Upper lobe of right lung (tissue), 1 donor: ENCODE measurements around the gene PARD3B. TPM values are rescaled to one million over a fixed set of nuclear protein-coding genes. Genes with fewer than 3 reads are reported as not detected.

Experiments used
- ATAC-seq: fragments of 200-7000 bp; cut with Tn5 transposase; one replicate; pipeline ENCODE4 v1.9.1; 2020; ENCODE audit warnings: mild to moderate bottlenecking, moderate library complexity
- DNase-seq: peaks from one replicate; pipeline ENCODE4 v3.0.0-alpha.2; 2020
- H3K27ac ChIP-seq: fragments of 200-600 bp; one replicate; pipeline ENCODE4 v1.8.0; 2022
- H3K27me3 ChIP-seq: fragments of 200-600 bp; one replicate; pipeline ENCODE4 v1.8.0; 2022; ENCODE audit warnings: mild to moderate bottlenecking
- H3K36me3 ChIP-seq: fragments of 200-600 bp; one replicate; pipeline ENCODE4 v1.8.0; 2022
- H3K4me1 ChIP-seq: fragments of 200-600 bp; one replicate; pipeline ENCODE4 v1.8.0; 2022
- H3K4me3 ChIP-seq: fragments of 200-600 bp; one replicate; pipeline ENCODE4 v1.8.0; 2022; ENCODE audit warnings: mild to moderate bottlenecking
- H3K9me3 ChIP-seq: fragments of 200-600 bp; one replicate; pipeline ENCODE4 v1.8.0; 2022
- intact Hi-C: fragments of 100-400 bp; cut with DNase I; formaldehyde crosslinking; loops from one replicate; pipeline ENCODE4 v1.11.0; 2022
- total RNA-seq: library from RNA; stranded (reverse); fragmentation: NEBNext Ultra II Directional; extraction: Animal tissue kit (Norgen Biotek cat#: 25700); gene quantifications from one replicate; pipeline ENCODE4 v1.2.1, GENCODE V29; 2021
- TF ChIP-seq, protein P1 (sequence below): fragments of 200-600 bp; IDR thresholded peaks from one replicate; pipeline ENCODE4 v1.8.0; 2022; ENCODE audit warnings: antibody characterized with exemption
- donor health status: DM: no; HTN: yes; CAD: no; lungs with severe emphysema.

The PARD3B gene
- total RNA-seq, 1 donor from 2014 or later: 32.5 TPM

DNA sequence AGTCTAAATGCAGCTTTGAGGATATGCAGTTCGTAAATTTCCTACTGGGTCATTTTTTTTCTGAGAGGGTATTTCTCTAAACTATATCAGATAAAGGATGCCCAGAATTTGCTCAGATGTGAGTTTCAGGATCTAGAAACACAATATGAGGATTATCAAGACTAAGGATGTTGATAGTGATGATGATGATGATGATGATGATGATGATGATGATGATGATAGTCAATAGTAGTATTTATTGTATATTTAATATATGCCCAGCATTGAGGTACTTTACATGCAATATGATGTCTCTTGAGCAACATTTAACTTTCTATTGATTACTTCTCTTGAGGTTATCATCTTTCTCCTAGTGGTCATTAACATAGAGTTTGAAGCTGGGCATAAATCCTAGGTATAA is 914.9 kb downstream of the PARD3B start:
- no peak overlapping the region for H3K4me3 ChIP-seq
- intact Hi-C loops: no loop called here

DNA sequence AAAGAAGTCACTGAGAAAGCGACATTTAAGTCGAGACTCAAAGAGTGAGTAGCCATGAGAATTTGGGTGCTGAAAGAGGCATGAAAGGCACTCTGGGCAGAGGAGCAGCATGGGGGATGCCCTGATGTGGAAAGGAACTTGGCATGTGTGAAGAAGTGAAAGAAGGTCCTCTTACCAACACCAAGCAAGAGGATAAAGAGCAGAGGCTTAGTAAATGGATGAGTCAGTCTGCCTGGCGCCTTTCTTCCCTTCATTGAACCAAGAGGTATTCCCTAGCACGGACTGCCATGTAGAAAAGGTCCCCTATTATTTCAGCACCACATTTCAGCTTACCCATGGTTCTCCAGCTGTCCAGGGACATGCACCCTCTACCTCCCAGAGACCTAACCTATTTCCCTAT is 915.9 kb downstream of the PARD3B start:
- Histone ChIP-seq H3K4me1 (no peaks in the 10 kb centered on the region), H3K27ac (no peak overlapping the region), H3K4me3 (no peak overlapping the region), H3K27me3 (no peaks in the 10 kb centered on the region), H3K9me3 (no peaks in the 10 kb centered on the region), H3K36me3 (no peaks in the 10 kb centered on the region)
- ATAC-seq: no peak
- no peak for DNase-seq
- TF ChIP-seq, protein P1, sequence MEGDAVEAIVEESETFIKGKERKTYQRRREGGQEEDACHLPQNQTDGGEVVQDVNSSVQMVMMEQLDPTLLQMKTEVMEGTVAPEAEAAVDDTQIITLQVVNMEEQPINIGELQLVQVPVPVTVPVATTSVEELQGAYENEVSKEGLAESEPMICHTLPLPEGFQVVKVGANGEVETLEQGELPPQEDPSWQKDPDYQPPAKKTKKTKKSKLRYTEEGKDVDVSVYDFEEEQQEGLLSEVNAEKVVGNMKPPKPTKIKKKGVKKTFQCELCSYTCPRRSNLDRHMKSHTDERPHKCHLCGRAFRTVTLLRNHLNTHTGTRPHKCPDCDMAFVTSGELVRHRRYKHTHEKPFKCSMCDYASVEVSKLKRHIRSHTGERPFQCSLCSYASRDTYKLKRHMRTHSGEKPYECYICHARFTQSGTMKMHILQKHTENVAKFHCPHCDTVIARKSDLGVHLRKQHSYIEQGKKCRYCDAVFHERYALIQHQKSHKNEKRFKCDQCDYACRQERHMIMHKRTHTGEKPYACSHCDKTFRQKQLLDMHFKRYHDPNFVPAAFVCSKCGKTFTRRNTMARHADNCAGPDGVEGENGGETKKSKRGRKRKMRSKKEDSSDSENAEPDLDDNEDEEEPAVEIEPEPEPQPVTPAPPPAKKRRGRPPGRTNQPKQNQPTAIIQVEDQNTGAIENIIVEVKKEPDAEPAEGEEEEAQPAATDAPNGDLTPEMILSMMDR: no peak
- intact Hi-C loops: no loop called here

More for the DNA sequence above, 914.9 kb downstream of the PARD3B start:
- TF ChIP-seq, protein P1: no peak
- H3K36me3 ChIP-seq: no peaks in the 10 kb centered on the region
- H3K4me1 ChIP-seq: no peaks in the 10 kb centered on the region
- DNase-seq (no peak), ATAC-seq (no peak)
- H3K9me3 ChIP-seq: no peaks in the 10 kb centered on the region
- no peaks in the 10 kb centered on the region for H3K27me3 ChIP-seq
- no peak overlapping the region for H3K27ac ChIP-seq

DNA sequence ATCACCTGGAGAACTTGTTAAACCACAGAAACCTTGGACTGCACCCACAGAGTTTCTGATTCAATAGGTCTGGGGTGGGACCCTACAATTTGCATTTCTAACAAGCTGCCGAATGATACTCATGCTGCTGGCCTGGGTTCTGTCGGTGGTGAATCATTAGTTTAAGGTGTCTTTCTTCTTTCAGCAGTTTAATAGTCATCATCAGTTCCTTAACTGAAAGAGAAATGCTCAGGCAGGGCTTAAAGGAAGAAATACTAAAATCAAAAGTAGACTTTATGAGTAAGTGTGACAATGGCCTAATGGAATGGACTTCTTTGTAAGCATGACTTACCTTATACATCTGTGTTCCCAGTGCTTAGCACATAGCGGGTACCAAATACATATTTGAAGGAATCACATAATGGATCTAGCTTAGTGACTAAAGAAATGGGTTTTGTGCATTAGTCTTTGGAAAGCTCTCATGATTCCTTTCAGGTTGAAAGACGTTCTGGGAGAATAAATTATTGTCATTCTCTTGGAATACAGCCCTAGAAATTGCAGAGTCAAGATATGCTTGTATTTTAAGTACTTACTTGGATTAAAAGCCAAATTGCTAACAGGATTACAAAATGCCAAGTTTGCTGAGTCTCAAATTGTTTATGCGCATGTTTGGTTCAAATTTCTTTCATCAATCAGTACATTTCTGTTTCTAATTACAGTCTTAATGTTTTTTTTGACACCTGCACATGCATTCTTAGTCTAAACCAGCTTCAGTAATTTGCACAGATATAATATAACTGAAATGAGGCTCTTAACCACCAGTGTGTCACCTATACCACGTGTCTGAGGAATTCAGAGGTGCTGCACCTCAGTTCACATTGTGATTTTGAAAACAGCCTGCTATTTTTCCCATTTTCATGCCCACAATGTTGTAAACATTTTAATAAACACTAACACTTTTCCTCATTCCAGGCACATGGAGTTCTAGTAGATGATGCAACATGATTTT is 916.7 kb downstream of the PARD3B start:
- DNase-seq (no peak), ATAC-seq (no peak)
- intact Hi-C loops: no loop called here
- no peak overlapping the region for H3K27ac ChIP-seq
- no peaks in the 10 kb centered on the region for H3K4me1 ChIP-seq
- TF ChIP-seq, protein P1: no peak
- no peaks in the 10 kb centered on the region for H3K36me3 ChIP-seq
- no peak overlapping the region for H3K4me3 ChIP-seq
- H3K9me3 ChIP-seq: no peaks in the 10 kb centered on the region
- H3K27me3 ChIP-seq: no peaks in the 10 kb centered on the region

DNA sequence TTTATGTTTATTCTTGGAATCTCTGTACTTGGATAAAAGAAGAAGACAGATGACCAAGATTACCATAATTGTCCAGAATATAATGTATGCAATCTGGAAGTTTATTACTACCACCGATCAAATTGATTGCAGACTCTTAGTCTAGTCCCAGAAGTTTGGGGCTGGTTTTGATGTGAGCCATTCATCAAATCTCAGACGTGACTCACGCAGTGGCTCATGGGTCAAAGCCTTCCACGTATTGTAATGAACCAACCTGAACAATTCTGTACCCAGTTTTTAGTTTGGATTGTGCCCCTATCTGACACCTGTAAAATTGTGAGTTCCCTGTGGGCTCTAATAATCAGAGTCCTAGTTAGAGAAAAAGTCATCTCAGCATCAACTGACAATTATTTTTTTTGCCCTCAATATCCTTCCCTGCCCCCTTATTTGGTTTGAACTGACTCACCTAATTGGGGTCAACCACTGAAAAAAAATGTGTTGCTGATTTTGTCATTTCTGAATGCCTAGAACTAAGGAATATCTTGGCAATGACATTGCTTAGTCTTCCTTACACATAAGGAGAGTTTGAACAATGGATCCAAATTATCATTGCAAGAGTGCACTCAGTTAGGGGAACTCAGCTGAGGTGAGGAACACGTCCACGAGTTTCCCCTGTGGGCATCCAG is 917.5 kb downstream of the PARD3B start:
- no peak for DNase-seq
- no peak overlapping the region for H3K4me3 ChIP-seq
- no peaks in the 10 kb centered on the region for H3K27me3 ChIP-seq
- H3K36me3 ChIP-seq: no peaks in the 10 kb centered on the region
- ATAC-seq: no peak
- no peak overlapping the region for H3K27ac ChIP-seq
- H3K9me3 ChIP-seq: no peaks in the 10 kb centered on the region
- TF ChIP-seq, protein P1: no peak
- intact Hi-C loops: no loop called here
- H3K4me1 ChIP-seq: no peaks in the 10 kb centered on the region

DNA sequence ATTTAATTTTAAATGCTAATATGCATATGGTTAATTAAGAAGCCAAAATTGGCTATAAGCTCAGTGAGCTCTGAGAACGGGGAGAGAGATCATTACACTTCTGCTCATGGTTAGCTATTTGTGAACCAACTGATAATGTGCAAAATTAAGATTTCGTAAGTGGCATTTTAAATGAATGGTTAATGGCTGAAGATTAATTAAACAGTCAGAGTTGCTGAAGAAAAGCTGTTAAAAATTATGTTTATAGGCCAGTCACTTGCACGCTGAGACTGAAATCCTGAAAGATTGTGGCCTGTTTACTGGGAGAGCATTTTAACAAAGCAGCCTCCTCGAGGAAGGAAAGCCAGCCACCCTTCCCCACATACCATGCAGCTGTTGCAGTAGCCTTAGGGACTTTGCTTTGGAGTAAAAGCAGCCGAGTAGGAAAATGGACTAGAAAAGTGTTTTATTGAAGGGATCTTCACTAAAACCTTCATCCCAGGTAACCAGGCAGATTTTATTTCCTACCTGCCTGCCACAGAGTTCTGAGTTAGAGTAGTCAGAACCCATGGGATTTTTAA is 918.3 kb downstream of the PARD3B start:
- H3K27me3 ChIP-seq: no peaks in the 10 kb centered on the region
- no peaks in the 10 kb centered on the region for H3K4me1 ChIP-seq
- ATAC-seq (no peak), DNase-seq (no peak)
- no peak overlapping the region for H3K27ac ChIP-seq
- intact Hi-C loops: no loop called here
- H3K36me3 ChIP-seq: no peaks in the 10 kb centered on the region
- TF ChIP-seq, protein P1: no peak
- H3K4me3 ChIP-seq: no peak overlapping the region
- no peaks in the 10 kb centered on the region for H3K9me3 ChIP-seq
